IMR-90 (cell line): ENCODE measurements around the gene BTBD9.

Experiments used
- BHLHE40 ChIP-seq: fragments of 150-350 bp; IDR thresholded peaks from 2 replicates; pipeline ENCODE4 v1.6.1; 2016; ENCODE audit warnings: mild to moderate bottlenecking, low read depth, low read length
- CEBPB ChIP-seq: IDR thresholded peaks from 2 replicates; pipeline ENCODE4 v1.6.1; 2012; ENCODE audit warnings: low read depth, low read length, improper control_type of control experiment
- CHD1 ChIP-seq: IDR thresholded peaks from 2 replicates; pipeline ENCODE4 v1.6.1; 2012; ENCODE audit warnings: low read depth, low read length, improper control_type of control experiment
- ELK1 ChIP-seq: fragments of 150-350 bp; IDR thresholded peaks from 2 replicates; pipeline ENCODE4 v1.6.1; 2016; ENCODE audit warnings: low read depth, mild to moderate bottlenecking, low read length, moderate library complexity, borderline replicate concordance
- MAFK ChIP-seq: IDR thresholded peaks from 2 replicates; pipeline ENCODE4 v1.6.1; 2012; ENCODE audit warnings: low read depth, low read length, improper control_type of control experiment
- MXI1 ChIP-seq: IDR thresholded peaks from 2 replicates; pipeline ENCODE4 v1.6.1; 2012; ENCODE audit warnings: low read depth, mild to moderate bottlenecking, low read length, moderate library complexity, borderline replicate concordance
- NFE2L2 ChIP-seq: fragments of 150-350 bp; IDR thresholded peaks from 2 replicates; pipeline ENCODE4 v1.6.1; 2016; ENCODE audit warnings: low read depth, mild to moderate bottlenecking, low read length
- POLR2A ChIP-seq: IDR thresholded peaks from 2 replicates; pipeline ENCODE4 v1.6.1; 2012; ENCODE audit warnings: mild to moderate bottlenecking, low read depth, low read length
- RAD21 ChIP-seq: IDR thresholded peaks from 2 replicates; pipeline ENCODE4 v1.6.1; 2012; ENCODE audit warnings: low read length, improper control_type of control experiment
- RCOR1 ChIP-seq: IDR thresholded peaks from 2 replicates; pipeline ENCODE4 v1.6.1; 2012; ENCODE audit warnings: mild to moderate bottlenecking, low read length, improper control_type of control experiment; ENCODE audit not compliant: insufficient replicate concordance
- RFX5 ChIP-seq: IDR thresholded peaks from 2 replicates; pipeline ENCODE4 v1.8.0; 2012; ENCODE audit warnings: low read depth, mild to moderate bottlenecking, low read length, moderate library complexity
- SMC3 ChIP-seq: fragments of 150-350 bp; IDR thresholded peaks from 2 replicates; pipeline ENCODE4 v1.6.1; 2016; ENCODE audit warnings: low read depth, mild to moderate bottlenecking, antibody characterized with exemption, low read length, moderate library complexity
- TF ChIP-seq, protein P1 (sequence below): conservative IDR thresholded peaks from 2 replicates; pipeline ENCODE4 v1.5.1; 2012; ENCODE audit warnings: mild to moderate bottlenecking, low read depth, low read length, improper control_type of control experiment
- TF ChIP-seq, protein P2 (sequence below): fragments of 150-350 bp; IDR thresholded peaks from 2 replicates; pipeline ENCODE4 v1.6.1; 2017; ENCODE audit warnings: mild to moderate bottlenecking, antibody characterized with exemption, low read length, low read depth

GRCh38 chr6:38524436-38525145, 115.1 kb downstream of the BTBD9 start:
- TF ChIP-seq MAFK: no peak
- TF ChIP-seq, protein P1, sequence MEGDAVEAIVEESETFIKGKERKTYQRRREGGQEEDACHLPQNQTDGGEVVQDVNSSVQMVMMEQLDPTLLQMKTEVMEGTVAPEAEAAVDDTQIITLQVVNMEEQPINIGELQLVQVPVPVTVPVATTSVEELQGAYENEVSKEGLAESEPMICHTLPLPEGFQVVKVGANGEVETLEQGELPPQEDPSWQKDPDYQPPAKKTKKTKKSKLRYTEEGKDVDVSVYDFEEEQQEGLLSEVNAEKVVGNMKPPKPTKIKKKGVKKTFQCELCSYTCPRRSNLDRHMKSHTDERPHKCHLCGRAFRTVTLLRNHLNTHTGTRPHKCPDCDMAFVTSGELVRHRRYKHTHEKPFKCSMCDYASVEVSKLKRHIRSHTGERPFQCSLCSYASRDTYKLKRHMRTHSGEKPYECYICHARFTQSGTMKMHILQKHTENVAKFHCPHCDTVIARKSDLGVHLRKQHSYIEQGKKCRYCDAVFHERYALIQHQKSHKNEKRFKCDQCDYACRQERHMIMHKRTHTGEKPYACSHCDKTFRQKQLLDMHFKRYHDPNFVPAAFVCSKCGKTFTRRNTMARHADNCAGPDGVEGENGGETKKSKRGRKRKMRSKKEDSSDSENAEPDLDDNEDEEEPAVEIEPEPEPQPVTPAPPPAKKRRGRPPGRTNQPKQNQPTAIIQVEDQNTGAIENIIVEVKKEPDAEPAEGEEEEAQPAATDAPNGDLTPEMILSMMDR: no peak
- no peak; the same call in 1 of the 2 replicates for TF ChIP-seq BHLHE40
- TF ChIP-seq POLR2A: no peak
- TF ChIP-seq RAD21: no peak
- no peak for TF ChIP-seq CHD1
- no peak for TF ChIP-seq SMC3
- no peak for TF ChIP-seq ELK1
- no peak for TF ChIP-seq CEBPB
- no peak for TF ChIP-seq MXI1
- no peak for TF ChIP-seq RFX5
- TF ChIP-seq, protein P2, sequence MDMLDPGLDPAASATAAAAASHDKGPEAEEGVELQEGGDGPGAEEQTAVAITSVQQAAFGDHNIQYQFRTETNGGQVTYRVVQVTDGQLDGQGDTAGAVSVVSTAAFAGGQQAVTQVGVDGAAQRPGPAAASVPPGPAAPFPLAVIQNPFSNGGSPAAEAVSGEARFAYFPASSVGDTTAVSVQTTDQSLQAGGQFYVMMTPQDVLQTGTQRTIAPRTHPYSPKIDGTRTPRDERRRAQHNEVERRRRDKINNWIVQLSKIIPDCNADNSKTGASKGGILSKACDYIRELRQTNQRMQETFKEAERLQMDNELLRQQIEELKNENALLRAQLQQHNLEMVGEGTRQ: no peak
- TF ChIP-seq NFE2L2: no peak
- no peak for TF ChIP-seq RCOR1
